GM23248 (cell line): Measurements from ENCODE around the gene MTREX. TPM values are rescaled to one million over a fixed set of nuclear protein-coding genes. Genes with fewer than 3 reads are reported as not detected.

Source experiments
- DNase-seq: peaks from one replicate; pipeline ENCODE4 v3.0.0-alpha.2; 2015
- H2AFZ ChIP-seq: fragments of 200-600 bp; sonication (generic); 2 replicates; pipeline ENCODE4 v1.6.1; 2016; ENCODE audit warnings: antibody characterized with exemption
- H3F3A ChIP-seq: fragments of 200-600 bp; sonication (generic); 2 replicates; pipeline ENCODE4 v1.6.1; 2016; ENCODE audit warnings: mild to moderate bottlenecking, antibody characterized with exemption, mixed run types; ENCODE audit not compliant: insufficient read depth
- H3K27ac ChIP-seq: fragments of 200-600 bp; sonication (generic); 2 replicates; pipeline ENCODE4 v1.5.1; 2016; ENCODE audit warnings: mild to moderate bottlenecking
- H3K27me3 ChIP-seq: fragments of 200-600 bp; sonication (generic); replicated peaks from 2 replicates; pipeline ENCODE4 v1.6.1; 2016; ENCODE audit warnings: mild to moderate bottlenecking; ENCODE audit not compliant: insufficient read depth
- H3K36me3 ChIP-seq: fragments of 200-600 bp; sonication (generic); 2 replicates; pipeline ENCODE4 v1.6.1; 2016; ENCODE audit warnings: low read depth, mild to moderate bottlenecking
- H3K4me1 ChIP-seq: fragments of 200-600 bp; sonication (generic); 2 replicates; pipeline ENCODE4 v1.6.1; 2016; ENCODE audit warnings: mild to moderate bottlenecking; ENCODE audit not compliant: insufficient read depth
- H3K4me2 ChIP-seq: fragments of 200-600 bp; sonication (generic); one replicate; pipeline ENCODE4 v1.6.1; 2016; ENCODE audit warnings: mild to moderate bottlenecking; ENCODE audit not compliant: unreplicated experiment
- H3K4me3 ChIP-seq: fragments of 200-600 bp; sonication (generic); 2 replicates; pipeline ENCODE4 v1.5.1; 2016; ENCODE audit warnings: mild to moderate bottlenecking
- H3K79me2 ChIP-seq: fragments of 200-600 bp; sonication (generic); 2 replicates; pipeline ENCODE4 v1.6.1; 2016; ENCODE audit warnings: mild to moderate bottlenecking; ENCODE audit not compliant: insufficient read depth
- H3K9ac ChIP-seq: fragments of 200-600 bp; sonication (generic); 2 replicates; pipeline ENCODE4 v1.6.1; 2016; ENCODE audit warnings: mild to moderate bottlenecking
- H3K9me2 ChIP-seq: fragments of 200-600 bp; sonication (generic); 2 replicates; pipeline ENCODE4 v1.6.1; 2016; ENCODE audit warnings: mixed run types, mild to moderate bottlenecking, moderate library complexity; ENCODE audit not compliant: insufficient read depth
- H3K9me3 ChIP-seq: fragments of 200-600 bp; sonication (generic); one replicate; pipeline ENCODE4 v1.6.1; 2017; ENCODE audit warnings: low read depth
- H4K20me1 ChIP-seq: fragments of 200-600 bp; sonication (generic); 2 replicates; pipeline ENCODE4 v1.6.0; 2016; ENCODE audit not compliant: insufficient read depth
- EZH2 ChIP-seq: fragments of 200-600 bp; sonication (generic); IDR thresholded peaks from 2 replicates; pipeline ENCODE4 v1.6.1; 2018; ENCODE audit warnings: antibody characterized with exemption, mild to moderate bottlenecking; ENCODE audit not compliant: insufficient read depth, poor library complexity, severe bottlenecking
- EZH2phosphoT487 ChIP-seq: fragments of 200-600 bp; sonication (generic); IDR thresholded peaks from 2 replicates; pipeline ENCODE4 v1.6.1; 2018; ENCODE audit warnings: antibody characterized with exemption, moderate library complexity, mild to moderate bottlenecking, low read depth; ENCODE audit not compliant: insufficient read depth
- WGBS, 2 experiments: methylation state at CpG; one replicate each; pipeline ENCODE4 v1.1.6; 2015 to 2017; ENCODE audit warnings: low lambda C conversion rate in 2 of 2, low coverage in 1 of 2; ENCODE audit errors: missing lambda C conversion rate in 2 of 2; 5-methylcytosine and 5-hydroxymethylcytosine counted together
- in situ Hi-C: fragments of 300-500 bp; cut with MboI; formaldehyde crosslinking; loops from 2 replicates; pipeline ENCODE4 v1.15.0; 2020
- polyA plus RNA-seq: library from polyadenylated mRNA; unstranded; fragments of >200 nt; fragmentation: Nextera tagmentation; extraction: Ambion mirVana; gene quantifications from 2 replicates; pipeline ENCODE4 v1.2.1, GENCODE V29; 2016
- total RNA-seq: library from RNA; depleted of rRNA; stranded (reverse); fragments of >200 nt; shearing (Covaris generic); gene quantifications from 2 replicates; pipeline ENCODE4 v1.2.3, GENCODE V29; 2014; rRNA removed

The MTREX gene
- total RNA-seq (41.4 and 57.0 TPM in 2 replicates), polyA plus RNA-seq (23.5 and 26.4 TPM in 2 replicates)

- Histone ChIP-seq H4K20me1 (no peaks in the 10 kb centered on the region), H3K9ac (peak within 1 kb of the TSS; percentile 96), H2AFZ (peak within 1 kb of the TSS; percentile 94), H3K27ac (peak within 1 kb of the TSS; percentile 97), H3K4me2 (peak within 1 kb of the TSS; percentile 99), H3F3A (peaks cover 45% of the 10 kb centered on the region), H3K4me3 (peak within 1 kb of the TSS; percentile 90), H3K79me2 (peaks cover 90% of the 10 kb centered on the region), H3K9me3 (no peaks in the 10 kb centered on the region), H3K27me3 (no peaks in the 10 kb centered on the region), H3K4me1 (peaks cover 47% of the 10 kb centered on the region), H3K9me2 (no peaks in the 10 kb centered on the region), H3K36me3 (peaks cover under 1% of the 10 kb centered on the region; the same call in 1 of the 2 replicates)
- TF ChIP-seq EZH2phosphoT487 (no peak), EZH2 (no peak)
- peak; percentile 98 for DNase-seq
- in situ Hi-C loops = no loop called here
- 1% methylated on average over 54 to 62 of the region's 62 CpGs for WGBS, 2 experiments
Measured at GRCh38 chr5:55307383-55308253, at the start of gene MTREX, which contains the start of gene DHX29. MTREX (plus strand) TSS chr5:55307989; CDS start chr5:55308014, 25 bp downstream. DHX29 (minus strand) TSS chr5:55307694; CDS start chr5:55307573, 121 bp downstream.

DNA sequence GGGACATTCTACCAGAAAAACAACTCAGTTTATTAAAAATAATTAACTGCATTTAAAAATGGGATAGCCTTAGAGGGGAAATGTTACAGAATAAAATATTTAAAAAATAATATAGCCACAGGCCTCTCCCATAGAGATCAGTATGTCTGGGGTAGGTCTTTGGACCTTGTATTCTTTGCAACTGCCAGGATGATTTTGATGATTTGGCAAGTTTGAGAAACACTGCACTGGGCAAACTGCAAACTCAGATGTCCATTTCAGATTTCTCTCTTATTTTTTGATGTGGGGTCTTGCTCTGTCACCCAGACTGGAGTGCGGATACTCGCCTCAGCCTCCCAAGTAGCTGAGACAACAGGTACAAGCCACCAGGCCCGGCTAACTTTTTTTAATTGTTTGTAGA, 49.5 kb upstream of the MTREX start:
- WGBS, 2 experiments = 99 to 100% methylated on average over 3 of the region's 3 CpGs
- TF ChIP-seq EZH2 = no peak
- no peak for TF ChIP-seq EZH2phosphoT487

DNA sequence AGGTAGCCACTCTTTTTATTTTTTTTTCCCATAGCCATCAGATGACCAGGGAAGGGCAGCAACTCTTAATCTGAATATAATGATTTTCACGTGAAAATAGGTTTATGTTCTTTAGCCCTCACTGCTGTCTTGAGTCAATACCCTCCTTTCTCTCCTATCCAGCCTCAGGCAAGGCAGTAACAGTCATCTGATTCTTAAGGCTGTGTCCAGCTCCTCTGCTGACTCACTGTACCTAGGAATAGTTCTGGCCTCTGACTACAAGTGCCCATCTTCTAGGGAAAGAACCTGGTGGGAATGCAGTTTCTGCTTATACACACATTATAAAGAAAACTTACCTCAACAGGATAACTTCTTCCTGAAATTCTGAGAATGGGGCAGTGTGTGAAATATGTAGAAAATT, 31.0 kb upstream of the MTREX start:
- H4K20me1 ChIP-seq = no peaks in the 10 kb centered on the region
- in situ Hi-C loops = no loop called here
- H3K4me1 ChIP-seq = peaks cover 13% of the 10 kb centered on the region
- peak overlapping the region; percentile 8; the same call in 1 of the 2 replicates for H3K27ac ChIP-seq
- H3K9me3 ChIP-seq = no peaks in the 10 kb centered on the region
- H3K4me3 ChIP-seq = no peak overlapping the region
- H3K79me2 ChIP-seq = peaks cover 4% of the 10 kb centered on the region; the same call in 1 of the 2 replicates
- no peak overlapping the region for H3K9ac ChIP-seq
- H3K9me2 ChIP-seq = no peaks in the 10 kb centered on the region
- H3K36me3 ChIP-seq = peaks cover 67% of the 10 kb centered on the region
- H3K27me3 ChIP-seq = no peaks in the 10 kb centered on the region
- no peak for TF ChIP-seq EZH2
- DNase-seq = peak; percentile 75
- WGBS, 2 experiments = 97 to 100% methylated on average over 1 of the region's 1 CpG
- H3K4me2 ChIP-seq = no peak overlapping the region
- peaks cover 18% of the 10 kb centered on the region for H3F3A ChIP-seq
- H2AFZ ChIP-seq = no peak overlapping the region

More for the DNA sequence above, 49.5 kb upstream of the MTREX start:
- in situ Hi-C loops = no loop called here
- H3K79me2 ChIP-seq = no peaks in the 10 kb centered on the region
- H3K9ac ChIP-seq = no peak overlapping the region
- no peaks in the 10 kb centered on the region for H3K4me1 ChIP-seq
- H3K27me3 ChIP-seq = no peaks in the 10 kb centered on the region
- DNase-seq = no peak
- H2AFZ ChIP-seq = no peak overlapping the region
- H3K36me3 ChIP-seq = peaks cover 74% of the 10 kb centered on the region
- no peak overlapping the region for H3K27ac ChIP-seq
- H3K4me2 ChIP-seq = no peak overlapping the region
- no peak overlapping the region for H3K4me3 ChIP-seq
- no peaks in the 10 kb centered on the region for H4K20me1 ChIP-seq
- H3K9me3 ChIP-seq = no peaks in the 10 kb centered on the region
- H3F3A ChIP-seq = peaks cover 7% of the 10 kb centered on the region; the same call in 1 of the 2 replicates
- H3K9me2 ChIP-seq = no peaks in the 10 kb centered on the region

GRCh38 chr5:55278778-55279177, 29.0 kb upstream of the MTREX start:
- peak; percentile 68 for DNase-seq
- no peak overlapping the region for H3K4me2 ChIP-seq
- H3K9me2 ChIP-seq = no peaks in the 10 kb centered on the region
- in situ Hi-C loops = no loop called here
- H4K20me1 ChIP-seq = no peaks in the 10 kb centered on the region
- H3K36me3 ChIP-seq = peaks cover 70% of the 10 kb centered on the region
- H3K27ac ChIP-seq = peak overlapping the region; percentile 43
- TF ChIP-seq EZH2phosphoT487 = no peak
- TF ChIP-seq EZH2 = no peak
- no peaks in the 10 kb centered on the region for H3K9me3 ChIP-seq
- no peak overlapping the region for H3K4me3 ChIP-seq
- H3F3A ChIP-seq = peaks cover 23% of the 10 kb centered on the region
- H3K27me3 ChIP-seq = no peaks in the 10 kb centered on the region
- WGBS, 2 experiments = 88 to 94% methylated on average over 4 of the region's 4 CpGs
- peaks cover 16% of the 10 kb centered on the region; the same call in 1 of the 2 replicates for H3K79me2 ChIP-seq
- H2AFZ ChIP-seq = no peak overlapping the region
- H3K4me1 ChIP-seq = peaks cover 13% of the 10 kb centered on the region
- no peak overlapping the region; the same call in 1 of the 2 replicates for H3K9ac ChIP-seq
